Activated B cell treated with CpG ODN at 0.5 μM for 24 hours (primary cell): ENCODE data around the gene SLAIN1. TPM values are rescaled to one million over a fixed set of nuclear protein-coding genes. Genes with fewer than 3 reads are reported as not detected.

Experiments used
- ATAC-seq: fragments of 200-7000 bp; cut with Tn5 transposase; one replicate; pipeline ENCODE4 v1.10.0; 2021; ENCODE audit warnings: low read depth, mild to moderate bottlenecking, moderate library complexity
- CTCF ChIA-PET: fragments of 350-600 bp; sonication (Branson Sonifier 250); formaldehyde crosslinking; loops from one replicate; lab custom pipeline; 2021; ENCODE audit warnings: antibody characterized with exemption; lab: Charles Lee
- POLR2A ChIA-PET: fragments of 350-600 bp; sonication (Branson Sonifier 250); formaldehyde crosslinking; loops from one replicate; lab custom pipeline; 2021; ENCODE audit warnings: antibody characterized with exemption; lab: Charles Lee
- DNase-seq: peaks from one replicate; pipeline ENCODE4 v3.0.0; 2022
- H3K27ac Mint-ChIP-seq: one replicate; pipeline ENCODE4 v1.8.0; 2020; ENCODE audit warnings: mixed read lengths
- H3K27me3 Mint-ChIP-seq: one replicate; pipeline ENCODE4 v1.8.0; 2021; ENCODE audit warnings: mixed read lengths
- H3K36me3 Mint-ChIP-seq: one replicate; pipeline ENCODE4 v1.8.0; 2021; ENCODE audit warnings: low read depth, mixed read lengths
- H3K4me1 Mint-ChIP-seq: one replicate; pipeline ENCODE4 v1.8.0; 2021; ENCODE audit warnings: mixed read lengths
- H3K4me3 Mint-ChIP-seq: one replicate; pipeline ENCODE4 v1.8.0; 2020; ENCODE audit warnings: mild to moderate bottlenecking, mixed read lengths
- H3K9me3 Mint-ChIP-seq: one replicate; pipeline ENCODE4 v1.8.0; 2020; ENCODE audit warnings: mixed read lengths
- intact Hi-C: fragments of 100-400 bp; cut with micrococcal nuclease; formaldehyde crosslinking; loops from one replicate; pipeline ENCODE4 v1.15.1; 2024
- total RNA-seq: library from RNA; stranded (reverse); gene quantifications from 2 replicates; pipeline ENCODE4 v1.2.3, GENCODE V29; 2022
- TF ChIP-seq, protein P1 (sequence below): fragments of 200-600 bp; IDR thresholded peaks from one replicate; pipeline ENCODE4 v1.8.0; 2022; ENCODE audit warnings: antibody characterized with exemption, mild to moderate bottlenecking

SLAIN1 gene
- total RNA-seq, 1 donor from 2014 or later = 16.2 TPM

DNA sequence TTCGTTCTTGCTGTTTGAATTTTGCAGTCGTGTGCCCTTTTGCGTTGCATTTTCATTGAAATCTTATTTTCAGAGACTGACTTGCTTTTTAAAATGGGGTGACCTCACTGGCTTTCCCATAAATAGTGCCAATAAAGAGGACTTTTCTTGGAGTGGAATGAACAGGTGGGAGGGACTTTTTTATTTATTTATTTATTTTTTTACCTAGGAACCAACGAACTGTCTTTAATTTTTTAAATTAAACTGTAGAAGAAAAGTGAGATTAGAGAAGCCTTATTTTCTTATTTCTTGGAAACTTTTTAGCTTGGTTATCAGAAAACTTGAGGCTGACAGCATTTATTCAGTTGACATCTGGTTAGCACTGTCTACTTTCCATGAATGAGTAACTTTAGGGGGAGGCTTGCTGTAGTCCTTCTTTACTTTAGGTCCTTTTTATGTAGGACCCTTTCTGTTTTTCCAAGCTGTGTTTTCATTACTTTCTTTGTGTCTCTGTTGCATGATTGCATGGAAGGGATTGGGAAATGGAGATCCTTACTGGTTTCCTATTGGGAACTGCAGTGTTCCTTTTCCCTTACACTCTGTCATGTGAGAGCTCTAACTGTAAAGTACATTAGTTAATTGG is 1.7 kb downstream of the SLAIN1 start:
- Mint-ChIP-seq H3K4me1 (peaks cover 29% of the 10 kb centered on the region), H3K27me3 (no peaks in the 10 kb centered on the region), H3K27ac (peak overlapping the region; percentile 90), H3K4me3 (peak overlapping the region; percentile 98), H3K36me3 (peaks cover 4% of the 10 kb centered on the region), H3K9me3 (no peaks in the 10 kb centered on the region)
- ChIA-PET POLR2A (no interaction called here), CTCF (no interaction called here)
- DNase-seq (no peak), ATAC-seq (no peak)
- TF ChIP-seq, protein P1, sequence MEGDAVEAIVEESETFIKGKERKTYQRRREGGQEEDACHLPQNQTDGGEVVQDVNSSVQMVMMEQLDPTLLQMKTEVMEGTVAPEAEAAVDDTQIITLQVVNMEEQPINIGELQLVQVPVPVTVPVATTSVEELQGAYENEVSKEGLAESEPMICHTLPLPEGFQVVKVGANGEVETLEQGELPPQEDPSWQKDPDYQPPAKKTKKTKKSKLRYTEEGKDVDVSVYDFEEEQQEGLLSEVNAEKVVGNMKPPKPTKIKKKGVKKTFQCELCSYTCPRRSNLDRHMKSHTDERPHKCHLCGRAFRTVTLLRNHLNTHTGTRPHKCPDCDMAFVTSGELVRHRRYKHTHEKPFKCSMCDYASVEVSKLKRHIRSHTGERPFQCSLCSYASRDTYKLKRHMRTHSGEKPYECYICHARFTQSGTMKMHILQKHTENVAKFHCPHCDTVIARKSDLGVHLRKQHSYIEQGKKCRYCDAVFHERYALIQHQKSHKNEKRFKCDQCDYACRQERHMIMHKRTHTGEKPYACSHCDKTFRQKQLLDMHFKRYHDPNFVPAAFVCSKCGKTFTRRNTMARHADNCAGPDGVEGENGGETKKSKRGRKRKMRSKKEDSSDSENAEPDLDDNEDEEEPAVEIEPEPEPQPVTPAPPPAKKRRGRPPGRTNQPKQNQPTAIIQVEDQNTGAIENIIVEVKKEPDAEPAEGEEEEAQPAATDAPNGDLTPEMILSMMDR = no peak
- intact Hi-C loops = loop anchor here (1.0 to 5.0 kb wide), 7 partner anchors 16 to 1783 kb away; partner anchors contain the start of genes CLN5, NDFIP2, OBI1 and RBM26

DNA sequence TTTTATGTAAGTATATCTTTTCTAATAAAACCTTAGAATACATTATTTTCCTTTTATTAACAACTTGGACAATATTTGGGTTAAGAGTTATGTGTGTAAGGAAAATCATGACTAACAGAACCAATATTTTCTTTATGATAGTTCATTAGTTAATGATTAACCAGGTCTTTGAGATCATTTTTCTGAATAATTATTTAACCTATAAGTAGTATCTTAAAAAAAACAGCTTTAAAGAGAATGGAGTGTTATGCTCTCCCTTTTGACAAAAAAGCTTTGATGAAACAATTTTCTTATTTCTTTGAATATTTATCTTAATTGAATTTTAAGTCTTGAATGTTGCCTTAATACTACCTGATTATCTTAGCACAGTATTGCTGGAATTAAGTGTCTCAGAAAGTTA is 3.8 kb downstream of the SLAIN1 start:
- no peaks in the 10 kb centered on the region for H3K27me3 Mint-ChIP-seq
- POLR2A ChIA-PET = no interaction called here
- CTCF ChIA-PET = no interaction called here
- intact Hi-C loops = no loop called here
- ATAC-seq (no peak), DNase-seq (no peak)
- no peak overlapping the region for H3K27ac Mint-ChIP-seq
- H3K9me3 Mint-ChIP-seq = no peaks in the 10 kb centered on the region
- peaks cover 23% of the 10 kb centered on the region for H3K4me1 Mint-ChIP-seq
- TF ChIP-seq, protein P1 = no peak
- H3K36me3 Mint-ChIP-seq = peaks cover 4% of the 10 kb centered on the region
- H3K4me3 Mint-ChIP-seq = no peak overlapping the region

DNA sequence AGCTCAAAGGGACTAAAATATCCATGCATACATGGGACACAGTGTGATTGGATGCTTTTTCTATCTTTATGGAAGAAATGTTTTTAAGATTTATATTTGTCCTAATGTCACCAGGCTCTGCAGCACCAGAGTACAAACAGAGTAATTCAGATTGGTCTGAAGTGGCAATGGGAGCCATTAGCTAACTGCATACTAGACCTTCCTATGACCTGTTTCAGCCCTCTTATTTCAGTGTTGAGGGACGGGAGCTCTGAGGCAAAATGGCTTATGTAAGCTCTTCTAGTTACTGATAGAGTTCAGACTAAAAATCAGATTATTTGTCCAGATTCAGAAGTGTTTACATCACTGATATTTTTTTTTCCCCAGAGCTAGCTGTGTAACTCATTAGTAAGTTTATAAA is 4.9 kb downstream of the SLAIN1 start:
- intact Hi-C loops = no loop called here
- peaks cover 10% of the 10 kb centered on the region for H3K36me3 Mint-ChIP-seq
- ChIA-PET CTCF (no interaction called here), POLR2A (no interaction called here)
- H3K4me3 Mint-ChIP-seq = no peak overlapping the region
- TF ChIP-seq, protein P1 = no peak
- ATAC-seq = no peak
- H3K27ac Mint-ChIP-seq = no peak overlapping the region
- H3K4me1 Mint-ChIP-seq = peaks cover 14% of the 10 kb centered on the region
- DNase-seq = no peak
- no peaks in the 10 kb centered on the region for H3K9me3 Mint-ChIP-seq
- no peaks in the 10 kb centered on the region for H3K27me3 Mint-ChIP-seq

DNA sequence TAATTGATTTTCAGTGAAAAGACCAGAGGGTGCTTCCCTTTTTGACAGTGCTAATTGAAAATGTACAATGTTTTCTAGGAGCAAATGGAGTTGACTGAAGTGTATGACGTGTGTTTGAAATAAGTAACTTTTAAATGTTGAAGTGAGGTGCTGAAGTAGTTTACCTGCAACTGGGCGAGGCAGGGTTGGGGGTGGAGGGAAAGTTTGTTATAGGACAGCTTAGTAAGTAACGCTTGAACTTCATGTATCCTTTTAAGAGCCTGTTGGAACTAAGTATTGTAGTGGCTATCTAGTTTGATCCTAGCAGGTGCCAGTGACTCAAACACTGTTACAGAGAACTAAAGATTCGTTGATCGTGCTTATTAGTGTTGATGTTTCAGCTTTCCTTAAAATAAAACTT is 5.9 kb downstream of the SLAIN1 start:
- H3K4me1 Mint-ChIP-seq = peaks cover 14% of the 10 kb centered on the region
- H3K4me3 Mint-ChIP-seq = no peak overlapping the region
- ChIA-PET POLR2A (no interaction called here), CTCF (no interaction called here)
- TF ChIP-seq, protein P1 = no peak
- peaks cover 19% of the 10 kb centered on the region for H3K36me3 Mint-ChIP-seq
- no peak overlapping the region for H3K27ac Mint-ChIP-seq
- DNase-seq (no peak), ATAC-seq (no peak)
- no peaks in the 10 kb centered on the region for H3K9me3 Mint-ChIP-seq
- intact Hi-C loops = no loop called here
- H3K27me3 Mint-ChIP-seq = no peaks in the 10 kb centered on the region

DNA sequence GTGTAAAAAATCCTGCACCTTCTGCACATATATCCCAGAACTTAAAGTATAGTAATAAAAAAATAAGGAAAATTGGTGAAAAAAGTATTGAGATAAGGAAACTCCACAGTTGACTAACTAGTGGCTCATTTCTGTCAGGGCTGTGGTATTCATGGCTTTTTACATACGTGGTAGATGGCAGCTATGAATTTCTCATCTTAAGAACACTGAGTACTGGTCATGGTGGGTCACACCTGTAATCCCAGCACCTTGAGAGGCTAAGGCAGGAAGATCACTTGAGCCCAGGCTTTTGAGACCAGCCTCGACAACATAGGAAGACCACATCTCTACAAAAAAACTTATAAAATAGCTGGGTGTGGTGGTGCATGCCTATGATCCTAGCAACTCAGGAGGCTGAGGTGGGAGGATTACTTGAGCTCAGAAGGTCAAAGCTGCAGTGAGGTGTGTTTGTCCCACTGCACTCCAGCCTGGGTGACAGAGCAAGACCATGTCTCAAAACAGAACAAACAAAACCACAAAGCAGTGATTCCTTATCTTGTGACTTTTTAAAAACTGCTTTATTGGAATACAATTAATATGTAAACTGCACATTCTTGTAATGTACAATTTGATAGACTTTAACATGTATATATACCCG is 16.8 kb downstream of the SLAIN1 start:
- ATAC-seq = no peak
- no peak for DNase-seq
- Mint-ChIP-seq H3K27ac (no peak overlapping the region), H3K4me3 (no peak overlapping the region), H3K4me1 (peaks cover 18% of the 10 kb centered on the region), H3K27me3 (no peaks in the 10 kb centered on the region), H3K9me3 (peaks cover 5% of the 10 kb centered on the region), H3K36me3 (peaks cover 1% of the 10 kb centered on the region)
- ChIA-PET CTCF (no interaction called here), POLR2A (no interaction called here)
- TF ChIP-seq, protein P1 = no peak
- intact Hi-C loops = loop anchor here (2.0 kb wide), 1 partner anchor 15 kb away; no protein-coding TSS in a partner anchor
